HepG2 (cell line): ENCODE measurements around the gene TPGS1. TPM values are rescaled to one million over a fixed set of nuclear protein-coding genes. Genes with fewer than 3 reads are reported as not detected.

ENCODE experiments used
- CREB1 ChIP-seq, 2 experiments: fragments of 450-650 bp in 1 of 2; IDR thresholded peaks; 2 replicates each; pipeline ENCODE4 v1.6.1; 2016 to 2017; ENCODE audit warnings: control low read depth in 1 of 2, mild to moderate bottlenecking in 1 of 2, missing compliant biosample characterization in 1 of 2, missing genetic modification characterization in 1 of 2
- DPF2 ChIP-seq: sonication (generic); formaldehyde crosslinking; IDR thresholded peaks from 2 replicates; pipeline ENCODE4 v1.4.0; 2020; ENCODE audit warnings: mild to moderate bottlenecking, low read depth, missing genetic modification reagents, borderline replicate concordance
- FOSL1 ChIP-seq: sonication (generic); formaldehyde crosslinking; IDR thresholded peaks from 2 replicates; pipeline ENCODE4 v1.9.0; 2021; ENCODE audit warnings: missing genetic modification reagents, borderline replicate concordance
- HMGA1 ChIP-seq: sonication (generic); formaldehyde crosslinking; conservative IDR thresholded peaks from 2 replicates; pipeline ENCODE4 v1.4.0; 2020; ENCODE audit warnings: missing genetic modification reagents
- HOXA3 ChIP-seq: sonication (generic); formaldehyde crosslinking; IDR thresholded peaks from 2 replicates; pipeline ENCODE4 v1.5.0; 2020; ENCODE audit warnings: missing genetic modification reagents
- KAT2B ChIP-seq: fragments of 150-350 bp; IDR thresholded peaks from 2 replicates; pipeline ENCODE4 v1.6.1; 2014; ENCODE audit warnings: low read depth, low read length, borderline replicate concordance
- LCORL ChIP-seq, 2 experiments: fragments of 450-650 bp in 1 of 2; sonication (generic) in 1 of 2; formaldehyde crosslinking in 1 of 2; IDR thresholded peaks; 2 replicates each; pipeline versions ENCODE4 v1.5.0 to v1.6.1; 2017 to 2020; ENCODE audit warnings: antibody characterized with exemption in 1 of 2, missing genetic modification reagents in 1 of 2
- PHF20 ChIP-seq: sonication (generic); formaldehyde crosslinking; IDR thresholded peaks from 2 replicates; pipeline ENCODE4 v1.5.0; 2020; ENCODE audit warnings: mild to moderate bottlenecking, missing genetic modification reagents
- PPARG ChIP-seq: conservative IDR thresholded peaks from 2 replicates; pipeline ENCODE4 v1.6.1; 2016; ENCODE audit warnings: missing biosample characterization, missing genetic modification reagents
- TBX3 ChIP-seq: fragments of 450-650 bp; IDR thresholded peaks from 2 replicates; pipeline ENCODE4 v1.6.1; 2017; ENCODE audit warnings: antibody characterized with exemption, mild to moderate bottlenecking, inconsistent platforms, borderline replicate concordance
- ZBTB3 ChIP-seq: sonication (generic); formaldehyde crosslinking; IDR thresholded peaks from 2 replicates; pipeline ENCODE4 v1.4.0; 2020; ENCODE audit warnings: low read depth, mild to moderate bottlenecking, moderate library complexity, missing genetic modification reagents, borderline replicate concordance
- ZNF256 ChIP-seq: sonication (generic); formaldehyde crosslinking; conservative IDR thresholded peaks from 2 replicates; pipeline ENCODE4 v1.4.0; 2020; ENCODE audit warnings: missing genetic modification reagents
- ZNF276 ChIP-seq: sonication (generic); formaldehyde crosslinking; IDR thresholded peaks from 2 replicates; pipeline ENCODE4 v1.4.0; 2020; ENCODE audit warnings: mild to moderate bottlenecking, low read depth, missing genetic modification reagents
- ZNF281 ChIP-seq: sonication (generic); formaldehyde crosslinking; IDR thresholded peaks from 2 replicates; pipeline ENCODE4 v1.4.0; 2020; ENCODE audit warnings: missing genetic modification reagents, borderline replicate concordance
- ZNF282 ChIP-seq: fragments of 450-650 bp; IDR thresholded peaks from 2 replicates; pipeline ENCODE4 v1.6.1; 2018; ENCODE audit not compliant: partially characterized antibody
- ZNF407 ChIP-seq: sonication (generic); formaldehyde crosslinking; IDR thresholded peaks from one replicate; pipeline ENCODE4 v1.5.1; 2020; ENCODE audit warnings: mild to moderate bottlenecking, missing genetic modification reagents; ENCODE audit errors: not compliant biosample characterization
- ZNF7 ChIP-seq: IDR thresholded peaks from 2 replicates; pipeline ENCODE4 v1.6.1; 2016; ENCODE audit warnings: missing biosample characterization, missing genetic modification reagents
- polyA plus RNA-seq, 8 experiments: library from polyadenylated mRNA; depleted of rRNA in 3 of 8; stranded (reverse) in 7 of 8; unstranded in 1 of 8; fragments of >200 nt; fragmentation: Illumina TruSeq in 4 of 8; extraction: Trizol in 4 of 8; gene quantifications; 2 replicates each; pipeline versions ENCODE4 v1.2.1 to v1.2.3, GENCODE V29; 2011 to 2016; ENCODE audit warnings: low read depth in 4 of 8, missing spikeins in 1 of 8, mixed read lengths in 1 of 8; ENCODE audit not compliant: insufficient read depth in 1 of 8
- total RNA-seq, 5 experiments: library from RNA; depleted of rRNA; stranded (reverse); fragments of >200 nt; fragmentation: Illumina TruSeq; extraction: Trizol; gene quantifications; 2 replicates each; pipeline ENCODE4 v1.2.3, GENCODE V29; 2016; ENCODE audit warnings: low read depth in 1 of 5

TPGS1 gene
- total and polyA plus RNA-seq, 2 of the 13 experiments (the other 11 are each of a cell fraction or from before 2014, with no cell fraction given), result 1.1 to 6.2 TPM

GRCh38 chr19:566403-566802, 59.1 kb downstream of the TPGS1 start (continued):
- TF ChIP-seq FOSL1 (CRISPR knock-in tag) (no peak), ZNF407 (CRISPR knock-in tag) (no peak), PHF20 (no peak), PPARG (CRISPR knock-in tag) (no peak), ZBTB3 (CRISPR knock-in tag) (peak; percentile 80; the same call in 1 of the 2 replicates), ZNF7 (CRISPR knock-in tag) (no peak), ZNF282 (no peak), TBX3 (no peak), DPF2 (no peak), ZNF276 (CRISPR knock-in tag) (no peak), CREB1 (IDR thresholded peaks at IDR 0.05) (no peak), CREB1 (CRISPR knock-in tag; IDR thresholded peaks at IDR 0.05) (no peak), HOXA3 (CRISPR knock-in tag) (peak; percentile 9; the same call in 1 of the 2 replicates), ZNF281 (CRISPR knock-in tag) (no peak; the same call in 1 of the 2 replicates), HMGA1 (no peak), ZNF256 (no peak), LCORL (IDR thresholded peaks at IDR 0.05) (no peak), LCORL (CRISPR knock-in tag; IDR thresholded peaks at IDR 0.05) (0 out of 2 replicates have a peak, but pooled peaks have one; percentile 29), KAT2B (no peak)
